NCI-H748 treated with DMSO at 0.1 percent for 48 hours (cell line): ENCODE results near the gene WWOX.

Experiments used
- DNase-seq: peaks from one replicate; lab custom pipeline; 2025; lab: John Stamatoyannopoulos, UW

The WWOX gene

DNA sequence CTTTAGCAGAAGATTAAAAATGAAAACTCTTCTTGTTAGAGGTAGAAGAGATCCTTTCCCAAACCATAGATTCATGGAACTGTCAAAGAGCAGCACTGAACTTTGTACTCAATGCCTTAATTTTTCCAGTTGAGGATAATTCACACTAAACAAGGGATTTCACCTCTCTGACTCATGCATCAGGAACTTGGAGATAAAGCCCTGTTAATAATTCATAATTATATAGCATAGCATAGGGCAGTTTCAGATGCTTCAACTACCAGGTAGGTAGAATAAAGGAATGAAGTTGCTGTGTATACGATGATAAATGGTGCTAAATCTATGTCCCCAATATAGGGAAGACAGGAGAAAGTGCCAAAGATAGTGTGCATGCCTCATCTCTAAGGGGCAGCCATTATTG, 1050.7 kb downstream of the WWOX start:
- no peak for DNase-seq

DNA sequence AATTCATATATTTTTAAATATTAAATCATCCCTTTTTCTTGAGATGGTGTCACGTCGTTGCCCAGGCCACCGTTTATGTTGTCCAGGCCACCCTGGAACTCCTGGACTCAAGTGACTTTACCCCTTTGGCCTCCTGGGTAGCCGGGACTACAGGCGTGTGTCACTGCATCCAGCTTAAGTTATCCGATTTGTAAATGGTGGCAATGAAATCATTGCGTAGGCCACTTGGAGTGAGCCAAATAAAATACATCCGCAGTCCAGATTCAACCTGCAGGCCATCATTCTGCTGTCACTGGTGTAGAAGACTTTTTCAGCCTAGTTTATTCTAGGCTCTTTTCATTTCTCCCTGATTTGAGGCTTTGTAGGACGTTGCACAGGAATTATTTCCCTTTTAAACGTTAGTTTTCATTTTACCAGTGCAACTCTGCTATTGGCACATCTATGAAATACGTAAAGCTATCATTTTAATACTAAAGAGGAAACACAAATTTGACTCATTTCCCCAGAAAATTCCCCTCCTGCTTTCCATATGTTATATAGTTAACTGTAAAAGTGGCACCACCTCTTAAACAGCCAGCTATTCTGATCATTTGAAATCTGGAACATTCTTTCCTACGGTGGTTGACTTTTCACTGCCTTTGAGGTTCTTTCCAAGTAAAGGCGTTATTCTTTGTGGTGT, 1051.3 kb downstream of the WWOX start:
- no peak for DNase-seq

DNA sequence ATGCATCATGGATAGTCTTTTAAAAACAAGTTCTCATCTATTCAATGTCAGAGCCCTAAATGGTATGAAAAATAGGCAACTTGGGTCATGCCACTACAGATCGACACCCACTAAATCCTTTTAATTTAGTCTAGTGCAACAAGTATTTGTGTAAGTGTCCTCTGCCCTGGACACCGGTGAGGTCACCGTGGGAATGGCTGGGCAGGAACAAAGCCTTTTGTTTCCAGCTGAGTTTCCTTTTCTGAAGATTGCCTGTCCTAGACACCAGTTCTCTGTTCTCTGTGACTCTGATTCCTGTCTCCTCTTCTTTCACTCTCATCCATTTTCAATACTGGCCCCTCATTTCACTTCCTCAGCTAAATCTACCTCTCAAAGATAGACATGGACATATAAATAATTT, 1054.6 kb downstream of the WWOX start:
- DNase-seq, result no peak

DNA sequence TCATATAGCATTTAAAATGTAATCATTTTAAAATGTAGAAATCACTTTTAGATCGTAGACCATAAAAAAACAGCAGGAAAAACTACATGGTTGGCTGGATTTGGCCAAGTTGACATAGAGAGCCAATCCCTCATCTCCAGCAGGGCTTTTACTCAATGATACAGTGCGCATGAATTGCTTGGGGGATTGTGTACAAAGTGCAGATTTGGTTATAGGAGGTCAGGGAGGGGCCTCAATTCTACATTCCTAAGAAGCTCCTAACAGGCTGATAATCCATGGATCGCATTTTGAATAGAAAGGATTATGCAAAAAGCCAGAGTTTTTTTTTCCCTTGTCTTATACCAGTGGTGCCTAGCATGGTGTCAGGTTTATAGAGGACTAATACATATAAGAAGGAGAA, 1056.0 kb downstream of the WWOX start:
- no peak for DNase-seq

DNA sequence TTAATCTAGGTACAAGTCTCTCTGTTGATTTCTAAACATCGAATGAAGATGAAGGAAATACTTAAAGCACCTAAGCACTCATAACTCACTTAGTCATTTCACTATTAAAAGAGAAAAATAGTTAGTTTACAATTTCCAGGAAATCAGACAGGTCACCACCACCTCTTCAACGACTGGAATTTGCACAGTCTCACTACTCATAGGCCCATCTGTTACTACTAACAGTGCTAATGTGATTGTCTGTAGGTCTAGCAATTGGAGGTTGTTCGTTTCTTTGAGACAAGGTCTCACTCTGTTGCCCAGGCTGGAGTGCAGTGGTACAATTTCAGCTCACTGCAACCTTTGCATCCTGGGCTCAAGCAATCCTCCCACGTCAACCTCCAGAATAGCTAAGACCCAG, 1056.5 kb downstream of the WWOX start:
- DNase-seq, result no peak

DNA sequence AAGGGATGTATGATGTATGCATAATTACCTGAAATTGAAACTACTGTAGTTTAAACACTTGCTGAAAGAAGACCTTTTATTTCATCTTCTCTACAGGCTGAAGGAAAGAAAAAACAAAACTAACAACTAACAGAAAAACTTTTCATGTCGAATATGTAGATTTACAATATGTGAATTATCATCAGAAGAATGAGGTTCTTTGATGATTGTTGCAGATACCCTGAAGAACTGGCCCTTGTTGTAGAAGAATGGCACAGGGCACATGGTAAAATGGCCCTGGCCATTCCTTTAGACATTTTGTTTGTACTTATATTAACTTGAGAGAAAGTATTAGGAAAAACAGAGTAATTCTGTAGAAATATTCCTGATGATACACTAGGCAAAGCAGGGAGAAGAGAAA, 1057.3 kb downstream of the WWOX start:
- no peak for DNase-seq

DNA sequence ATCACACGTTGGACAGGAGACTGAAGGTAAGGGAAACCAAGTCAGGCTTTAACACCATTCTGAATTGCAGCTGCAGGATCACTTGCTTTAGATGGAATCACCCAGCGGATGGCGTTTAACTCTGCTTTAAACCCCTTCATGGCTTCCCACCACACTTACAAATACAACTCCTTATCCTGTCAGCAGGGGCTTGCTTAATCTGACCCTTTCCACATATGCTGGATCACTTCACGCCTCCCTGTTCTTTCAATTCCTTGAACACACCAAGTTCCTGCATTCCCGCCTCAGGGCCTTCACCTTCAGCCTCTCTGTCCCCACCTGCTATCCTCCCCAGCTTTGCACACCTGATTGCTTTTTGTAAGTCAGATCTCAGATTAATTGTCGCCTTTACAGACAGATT, 1058.9 kb downstream of the WWOX start:
- DNase-seq, result no peak

DNA sequence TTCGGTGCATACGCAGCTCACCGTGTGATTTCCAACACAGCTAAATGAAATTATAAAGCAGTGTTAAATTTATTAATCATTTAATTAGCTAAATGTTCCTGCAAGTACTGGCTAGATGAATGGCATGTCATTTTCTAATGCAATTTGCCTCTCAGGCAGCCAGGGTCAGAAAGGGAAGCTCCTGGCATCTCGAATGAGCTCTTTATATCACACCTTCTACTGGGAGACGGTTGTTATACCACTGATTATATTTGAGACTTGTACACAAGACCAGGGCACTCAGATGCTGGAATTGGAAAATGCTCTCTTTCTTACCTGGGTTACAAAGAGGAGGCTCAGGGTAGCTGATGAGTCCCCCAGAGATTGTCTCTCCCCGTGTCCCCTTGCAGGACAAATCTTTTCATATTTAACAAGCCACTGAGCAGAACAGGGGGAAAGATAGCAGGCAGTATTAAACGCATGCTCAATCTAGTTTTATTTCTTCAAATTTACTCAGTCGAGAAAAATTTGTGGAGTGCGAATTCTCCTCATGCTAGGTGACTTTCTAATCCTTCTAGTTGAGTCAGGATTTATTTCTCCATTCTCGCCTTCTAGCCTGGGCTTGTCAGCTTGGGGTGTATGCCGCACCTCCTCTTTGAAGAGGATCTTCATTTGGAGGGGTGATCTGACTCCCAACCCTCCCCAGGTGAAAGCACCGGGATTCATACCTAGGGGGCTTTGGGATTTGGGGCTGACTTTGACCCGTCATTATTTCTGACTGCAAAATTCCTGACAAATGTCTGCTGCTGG, 1060.0 kb downstream of the WWOX start:
- no peak for DNase-seq

DNA sequence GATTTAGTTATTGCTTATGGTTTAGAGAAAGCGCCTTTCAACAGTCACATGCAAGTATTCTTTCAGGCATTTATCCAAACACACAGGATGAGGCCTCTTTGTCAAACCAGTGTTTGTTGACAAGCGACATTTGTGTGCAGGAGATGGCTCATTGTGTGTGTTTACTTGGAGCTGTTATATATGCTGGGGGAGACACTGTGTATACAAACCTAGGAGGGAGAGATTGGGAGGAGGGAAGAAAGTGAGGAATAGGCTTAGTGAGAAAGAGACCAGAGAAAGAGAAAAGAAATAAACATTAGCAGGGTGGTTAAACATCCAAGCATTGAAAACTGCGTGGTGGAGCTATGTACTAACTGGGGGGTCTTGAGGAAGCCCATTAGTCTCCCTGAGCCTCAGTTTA, 1063.5 kb downstream of the WWOX start:
- peak; percentile 32 for DNase-seq

DNA sequence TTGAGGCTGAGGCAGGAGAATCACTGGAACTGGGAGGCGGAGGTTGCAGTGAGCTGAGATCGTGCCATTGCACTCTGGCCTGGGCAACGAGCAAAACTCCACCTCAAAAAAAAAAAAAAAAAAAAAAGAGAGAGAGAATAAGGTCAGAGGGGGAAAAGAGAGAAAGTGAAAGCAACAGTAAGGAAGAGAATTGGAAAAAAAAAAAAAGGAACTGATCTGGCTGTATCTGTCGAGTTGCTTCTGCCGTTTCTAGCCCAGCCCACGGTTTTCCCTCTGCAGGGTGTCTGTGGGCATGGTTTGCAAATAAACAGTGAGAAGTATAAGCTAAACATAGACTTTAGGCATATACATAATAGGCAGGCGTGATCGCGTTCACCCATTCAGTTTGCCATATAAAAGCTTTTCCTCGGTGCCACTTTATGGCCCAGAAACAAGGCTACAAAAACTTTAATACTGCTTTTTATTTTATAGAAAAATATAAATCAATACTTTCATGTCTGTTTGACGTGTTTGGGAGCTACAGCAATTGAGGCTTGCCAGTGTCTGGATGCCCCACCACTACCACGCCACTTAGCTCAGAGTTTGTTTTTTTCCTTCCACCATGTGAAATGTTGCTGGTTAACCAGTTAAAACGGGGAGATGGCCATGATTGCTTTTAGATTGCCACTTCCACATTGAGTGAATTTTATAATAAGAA, 1064.4 kb downstream of the WWOX start:
- peak; percentile 3 for DNase-seq

DNA sequence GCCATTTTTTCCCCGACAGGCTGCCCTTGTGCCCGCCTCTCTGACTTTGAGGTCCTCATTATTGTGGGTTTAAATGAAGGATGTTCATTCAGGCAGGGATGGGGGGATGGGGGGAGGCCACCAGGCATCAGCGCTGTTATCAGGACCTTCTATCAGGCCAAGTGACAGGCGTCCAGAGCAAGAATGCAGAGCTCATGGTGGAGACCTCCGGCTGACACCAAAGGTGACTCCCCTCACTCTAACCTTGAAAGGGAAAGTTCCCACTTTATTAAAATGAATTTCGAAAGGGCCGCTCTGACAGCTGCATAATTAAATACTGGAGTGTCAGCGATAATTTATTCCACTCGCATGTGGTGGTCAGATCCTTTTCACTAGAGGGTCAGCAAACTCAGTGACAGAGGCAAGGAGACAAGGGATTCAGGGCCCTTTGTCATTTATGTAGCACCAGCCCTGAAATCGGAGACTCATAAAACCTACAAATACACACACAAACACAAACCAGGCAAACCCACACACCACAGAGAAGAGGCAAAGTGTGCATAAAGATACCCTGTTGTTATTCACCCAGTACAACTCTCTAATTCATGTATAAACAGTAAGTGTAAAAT, 1065.0 kb downstream of the WWOX start:
- no peak for DNase-seq

DNA sequence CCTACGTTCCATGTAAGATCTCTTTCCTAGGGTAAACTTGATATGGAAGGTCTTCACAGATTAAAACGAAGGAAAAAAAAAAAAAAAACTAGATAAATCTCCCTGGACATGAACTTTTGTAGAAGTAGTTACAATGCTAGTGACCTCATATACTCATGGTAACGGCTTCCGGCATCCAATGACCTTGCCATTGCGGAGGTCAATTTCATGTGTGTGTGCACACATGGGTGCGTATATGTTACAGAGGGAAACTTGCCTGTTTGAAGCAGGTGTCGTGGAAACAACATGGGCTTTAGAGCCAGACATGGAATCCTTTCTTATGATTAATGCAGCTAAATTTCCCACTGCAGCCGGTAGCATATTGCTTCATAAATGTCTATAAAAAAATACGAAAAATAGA, 1065.6 kb downstream of the WWOX start:
- no peak for DNase-seq

DNA sequence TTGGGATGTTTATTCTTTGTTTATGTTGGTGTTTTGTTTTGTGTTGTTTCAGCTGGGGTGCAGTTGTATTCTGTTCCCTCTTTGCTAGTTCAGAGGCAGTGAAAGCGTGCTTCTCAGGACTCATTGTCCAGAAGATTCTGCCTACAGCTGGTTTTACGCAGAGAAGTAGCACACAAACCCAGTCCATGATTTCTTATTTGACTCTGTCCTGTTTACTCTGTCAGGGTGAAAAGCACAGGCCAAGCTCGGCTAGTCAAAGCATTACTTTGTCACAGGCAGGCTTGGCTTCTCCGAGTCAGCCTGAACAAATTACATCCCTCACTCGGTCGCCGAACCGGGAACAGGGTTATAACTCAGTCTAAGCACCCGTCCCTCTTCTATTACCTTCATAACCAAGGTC, 1066.1 kb downstream of the WWOX start:
- DNase-seq, result no peak

DNA sequence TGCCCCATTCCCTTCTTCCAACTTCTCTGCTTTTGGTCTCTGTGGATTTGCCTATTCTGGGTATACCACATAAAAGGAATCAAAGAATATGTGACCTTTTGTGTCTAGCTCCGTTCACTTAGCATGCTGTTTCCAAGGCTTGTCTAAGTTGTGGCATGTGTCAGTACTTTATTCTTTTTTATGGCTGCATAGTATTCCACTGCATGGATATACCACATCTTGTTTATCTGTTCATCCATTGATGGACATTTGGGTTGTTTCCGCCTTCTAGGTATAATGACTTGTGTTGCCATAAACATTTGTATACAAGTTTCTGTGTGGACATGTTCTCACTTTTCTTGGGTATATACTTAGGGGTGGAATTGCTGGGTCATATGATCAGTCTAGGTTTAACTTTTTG, 1068.4 kb downstream of the WWOX start:
- no peak for DNase-seq

DNA sequence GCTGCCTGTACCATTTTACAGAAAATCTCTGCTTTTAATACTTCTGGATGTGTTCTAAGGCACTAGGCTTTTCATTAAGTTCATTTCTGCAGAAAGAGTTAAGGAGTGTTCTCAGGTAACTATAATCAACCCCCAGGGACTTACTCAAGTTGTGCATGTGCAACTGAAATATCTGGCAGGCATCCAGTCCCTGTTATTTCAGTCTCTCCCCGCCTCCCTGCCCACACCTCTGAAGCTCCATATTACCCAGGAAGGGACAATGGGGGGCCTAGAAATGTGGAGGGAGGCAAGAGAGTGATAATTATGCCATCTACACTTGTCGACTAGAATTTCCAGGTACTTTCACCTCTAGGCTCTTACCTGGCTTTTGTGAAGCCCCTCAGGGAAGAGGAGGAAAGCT, 1068.9 kb downstream of the WWOX start:
- DNase-seq, result no peak

DNA sequence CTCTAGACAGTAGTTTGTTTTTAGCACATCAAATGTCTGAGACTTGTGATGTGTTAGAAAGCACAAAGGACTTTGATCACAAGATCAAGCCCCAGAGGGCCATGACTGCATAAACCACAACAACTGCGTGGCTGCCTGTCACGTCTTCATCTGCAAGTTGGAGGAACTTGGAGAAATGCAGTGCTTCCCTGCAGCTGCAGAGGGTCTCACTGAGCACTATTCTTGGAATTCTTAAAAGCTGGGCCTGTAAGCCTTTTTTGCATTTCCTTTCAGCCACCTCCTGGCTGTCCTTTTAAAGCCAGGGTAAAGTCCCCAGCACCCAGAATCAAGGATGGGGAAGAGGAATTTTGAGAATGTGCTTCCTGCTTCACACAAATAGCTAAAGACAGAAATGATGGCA, 1069.8 kb downstream of the WWOX start:
- no peak for DNase-seq

DNA sequence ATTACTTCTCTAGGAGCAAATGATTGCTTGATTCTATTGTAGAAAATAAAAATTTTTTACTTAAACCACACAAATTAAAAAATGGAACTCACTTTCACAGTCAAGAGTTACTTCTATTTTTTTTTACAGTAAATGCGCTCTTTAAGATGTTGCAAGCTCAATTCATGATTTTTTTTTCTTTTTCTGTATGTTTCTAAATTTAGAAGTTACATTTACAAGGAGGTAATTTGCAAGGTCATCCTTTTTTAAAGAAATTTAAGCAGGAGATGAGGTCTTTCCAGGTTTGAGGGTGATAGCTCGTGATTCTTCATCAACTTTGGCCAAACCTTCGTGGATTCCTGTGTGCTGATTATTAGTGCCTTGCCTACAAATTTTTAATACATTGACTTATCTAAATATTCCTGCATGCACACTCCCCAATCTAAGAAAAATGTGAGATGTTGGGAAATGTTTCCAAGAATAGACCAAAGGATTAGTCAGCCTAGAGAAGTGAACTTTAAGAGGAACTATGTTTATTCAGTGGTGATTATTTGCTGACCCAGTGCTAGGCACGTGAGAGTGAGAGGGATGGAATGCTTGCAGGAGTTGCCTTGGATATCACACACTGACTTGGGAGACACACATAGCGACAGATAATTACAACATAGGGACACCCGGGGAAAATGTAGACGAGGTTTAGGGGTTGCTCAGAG, 1071.2 kb downstream of the WWOX start:
- no peak for DNase-seq

DNA sequence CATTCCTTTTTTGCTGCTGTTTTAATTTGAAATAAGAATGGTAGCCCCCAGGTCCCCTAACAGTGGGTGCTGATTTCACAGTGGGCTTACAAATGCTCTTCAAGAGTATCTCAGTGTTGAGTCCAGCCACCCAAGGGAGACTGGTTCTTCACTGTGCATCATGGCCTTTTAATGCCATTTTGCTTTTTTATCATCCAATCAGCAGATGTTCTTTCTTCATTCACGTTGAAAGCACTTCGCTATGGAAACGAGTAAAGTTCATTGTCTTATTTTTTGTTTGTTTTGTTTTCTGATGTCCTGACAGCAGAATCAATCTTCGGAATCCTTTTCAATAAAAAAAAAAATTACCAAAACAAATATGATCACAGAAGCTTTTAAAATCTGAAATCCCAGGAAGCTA, 1072.0 kb downstream of the WWOX start:
- DNase-seq, result peak; percentile 42

DNA sequence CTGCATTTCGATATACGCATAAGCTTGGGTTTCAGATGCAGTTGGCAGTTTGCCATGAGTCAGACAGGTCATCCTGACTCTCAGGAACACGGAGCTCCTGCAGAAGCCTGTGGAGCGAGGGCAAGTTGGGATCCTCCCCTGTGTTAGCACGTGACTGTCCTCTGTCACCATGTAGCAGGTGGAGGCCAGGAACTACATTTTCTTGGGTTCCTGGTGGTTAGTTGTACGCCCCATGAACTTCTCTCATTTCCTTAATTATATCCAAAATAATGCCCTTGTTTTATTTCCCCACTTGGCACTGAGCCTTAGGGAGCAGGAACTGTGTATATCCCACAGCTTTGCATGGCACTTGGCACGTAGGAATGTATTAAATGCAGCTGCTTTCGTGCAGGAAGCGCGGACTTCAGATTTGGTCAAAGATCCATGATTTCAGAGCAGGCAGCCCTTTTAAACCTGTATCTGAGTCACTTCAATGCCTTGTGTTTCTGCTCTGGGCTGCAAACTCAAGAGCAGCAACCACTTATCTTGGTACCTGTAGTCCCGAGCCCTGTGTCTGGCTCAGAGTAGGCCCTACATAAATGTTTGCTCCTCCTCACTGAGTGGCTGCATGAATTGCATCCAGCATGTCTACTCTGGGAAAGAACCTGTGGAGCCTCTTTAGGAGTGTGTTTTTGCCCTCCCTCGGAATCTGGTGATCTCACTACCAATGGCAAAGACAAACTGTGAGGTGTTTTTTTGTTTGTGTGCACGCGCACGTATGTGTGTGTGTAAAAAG, 1072.7 kb downstream of the WWOX start:
- DNase-seq, result peak; percentile 83

DNA sequence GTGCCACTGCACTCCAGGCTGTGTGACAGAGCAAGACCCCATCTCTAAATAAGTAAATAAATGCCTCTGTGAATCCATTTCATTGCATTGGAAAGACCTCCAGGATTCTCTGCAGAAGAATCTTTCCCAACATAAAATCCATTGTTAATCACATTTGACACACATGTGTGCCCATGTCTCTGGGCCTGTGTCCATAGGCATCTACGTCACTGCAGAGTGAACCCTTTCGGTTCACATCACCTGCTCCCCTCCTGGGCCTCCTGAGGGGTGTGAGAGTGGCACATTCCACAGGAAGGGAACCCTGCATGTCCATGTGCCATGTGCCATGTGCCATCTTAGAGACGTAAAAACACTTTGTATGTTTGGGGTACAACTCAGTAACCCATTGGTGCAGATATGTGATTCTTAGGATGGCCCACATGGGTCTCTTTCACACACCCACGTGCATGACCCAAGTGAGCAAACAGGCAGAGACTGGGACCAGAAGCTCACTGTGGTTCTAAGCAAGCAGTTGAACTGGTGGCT, 1073.6 kb downstream of the WWOX start:
- no peak for DNase-seq

DNA sequence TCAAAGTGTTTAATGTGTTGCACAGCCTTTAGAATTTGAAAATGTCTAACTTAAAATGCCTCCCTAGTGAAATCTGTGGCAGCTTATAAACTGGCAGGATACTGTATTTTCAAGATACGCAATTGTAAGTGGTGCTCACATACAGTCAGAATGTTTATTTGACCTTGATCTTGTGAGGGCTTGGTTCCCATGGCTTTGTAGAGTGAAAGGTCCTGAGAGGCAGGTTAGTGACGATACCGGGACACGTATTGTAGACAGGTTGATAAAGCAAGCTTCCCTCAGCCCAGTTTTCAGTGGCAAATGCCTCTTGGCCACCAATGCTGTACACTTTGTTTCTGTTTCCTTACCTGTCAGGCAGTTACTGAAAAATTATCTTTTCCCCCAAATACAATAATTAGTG, 1074.5 kb downstream of the WWOX start:
- DNase-seq, result no peak
